GM19463 (cell line): ENCODE results near the gene SH3TC2.

Experiments
- ATAC-seq: cut with Tn5 transposase; IDR thresholded peaks from one replicate; pipeline ENCODE4 v1.9.1; 2021; ENCODE audit warnings: mild to moderate bottlenecking, moderate library complexity; ENCODE audit not compliant: unreplicated experiment

SH3TC2 gene

GRCh38 chr5:149061341-149061740, 1.5 kb downstream of the SH3TC2 start:
- no peak for ATAC-seq

GRCh38 chr5:149060325-149060724, 2.5 kb downstream of the SH3TC2 start:
- ATAC-seq: no peak

GRCh38 chr5:149056616-149057165, 6.2 kb downstream of the SH3TC2 start:
- ATAC-seq: no peak

- no peak for ATAC-seq
Measured at GRCh38 chr5:149054416-149054815, 8.4 kb downstream of the SH3TC2 start.

- no peak for ATAC-seq
Measured at GRCh38 chr5:149053072-149053695, 9.7 kb downstream of the SH3TC2 start.

GRCh38 chr5:149049371-149049781, 13.5 kb downstream of the SH3TC2 start:
- ATAC-seq: no peak

- ATAC-seq: no peak
Measured at GRCh38 chr5:149048811-149049210, 14.1 kb downstream of the SH3TC2 start.

- no peak for ATAC-seq
Measured at GRCh38 chr5:149047462-149047861, 15.4 kb downstream of the SH3TC2 start.

- ATAC-seq: no peak
Measured at GRCh38 chr5:149046196-149046829, 16.5 kb downstream of the SH3TC2 start.

- ATAC-seq: no peak
Measured at GRCh38 chr5:149045089-149045460, 17.8 kb downstream of the SH3TC2 start.

- ATAC-seq: no peak
Measured at GRCh38 chr5:149044453-149045088, 18.3 kb downstream of the SH3TC2 start.

GRCh38 chr5:149043641-149044040, 19.2 kb downstream of the SH3TC2 start:
- no peak for ATAC-seq

GRCh38 chr5:149042865-149043264, 20.0 kb downstream of the SH3TC2 start:
- no peak for ATAC-seq

GRCh38 chr5:149041242-149041641, 21.6 kb downstream of the SH3TC2 start:
- no peak for ATAC-seq

- no peak for ATAC-seq
Measured at GRCh38 chr5:149040421-149040820, 22.4 kb downstream of the SH3TC2 start.

- no peak for ATAC-seq
Measured at GRCh38 chr5:149039506-149039905, 23.4 kb downstream of the SH3TC2 start.

GRCh38 chr5:149038336-149039080, 24.4 kb downstream of the SH3TC2 start:
- no peak for ATAC-seq

- ATAC-seq: no peak
Measured at GRCh38 chr5:149037817-149038216, 25.0 kb downstream of the SH3TC2 start.

GRCh38 chr5:149036970-149037369, 25.9 kb downstream of the SH3TC2 start:
- ATAC-seq: no peak

- ATAC-seq: no peak
Measured at GRCh38 chr5:149036168-149036567, 26.7 kb downstream of the SH3TC2 start.

GRCh38 chr5:149035372-149035790, 27.5 kb downstream of the SH3TC2 start:
- ATAC-seq: peak; percentile 86
